GM23338 (cell line): ENCODE data around the gene HOXA10.

Experiments
- CTCF ChIP-seq, 2 experiments: fragments of 200-600 bp in 1 of 2; sonication (generic) in 1 of 2; conservative IDR thresholded peaks; 2 replicates each; pipeline versions ENCODE4 v1.5.1 to v1.6.1; 2016 to 2017; ENCODE audit warnings: antibody characterized with exemption in 2 of 2, low read depth in 2 of 2, mild to moderate bottlenecking in 2 of 2, moderate library complexity in 1 of 2
- EZH2 ChIP-seq: fragments of 200-600 bp; sonication (generic); IDR thresholded peaks from one replicate; pipeline ENCODE4 v1.8.0; 2017; ENCODE audit warnings: antibody characterized with exemption, mild to moderate bottlenecking, low read depth; ENCODE audit not compliant: unreplicated experiment
- REST ChIP-seq: IDR thresholded peaks from one replicate; pipeline ENCODE4 v1.6.1; 2018; ENCODE audit warnings: antibody characterized with exemption; ENCODE audit not compliant: unreplicated experiment

- TF ChIP-seq CTCF (conservative IDR thresholded peaks at IDR 0.05; ENCODE audit: low read depth in 2 of 2), result no peak
- TF ChIP-seq REST, result no peak
- peak; percentile 94 for TF ChIP-seq EZH2
These were observed at the start of gene HOXA10 for GRCh38 chr7:27173956-27174873.
